GM19468 (cell line): ENCODE measurements around the gene BOK.
"Not testable (repeated sequence)": the region's sequence is repeated elsewhere in the genome, so short reads cannot be mapped to it uniquely, and the experiment has no call there.

Experiments
- ATAC-seq: cut with Tn5 transposase; IDR thresholded peaks from one replicate; pipeline ENCODE4 v1.9.1; 2021; ENCODE audit warnings: mild to moderate bottlenecking, moderate library complexity, moderate number of reproducible peaks; ENCODE audit not compliant: unreplicated experiment; ENCODE audit errors: extremely low read depth

BOK gene

DNA sequence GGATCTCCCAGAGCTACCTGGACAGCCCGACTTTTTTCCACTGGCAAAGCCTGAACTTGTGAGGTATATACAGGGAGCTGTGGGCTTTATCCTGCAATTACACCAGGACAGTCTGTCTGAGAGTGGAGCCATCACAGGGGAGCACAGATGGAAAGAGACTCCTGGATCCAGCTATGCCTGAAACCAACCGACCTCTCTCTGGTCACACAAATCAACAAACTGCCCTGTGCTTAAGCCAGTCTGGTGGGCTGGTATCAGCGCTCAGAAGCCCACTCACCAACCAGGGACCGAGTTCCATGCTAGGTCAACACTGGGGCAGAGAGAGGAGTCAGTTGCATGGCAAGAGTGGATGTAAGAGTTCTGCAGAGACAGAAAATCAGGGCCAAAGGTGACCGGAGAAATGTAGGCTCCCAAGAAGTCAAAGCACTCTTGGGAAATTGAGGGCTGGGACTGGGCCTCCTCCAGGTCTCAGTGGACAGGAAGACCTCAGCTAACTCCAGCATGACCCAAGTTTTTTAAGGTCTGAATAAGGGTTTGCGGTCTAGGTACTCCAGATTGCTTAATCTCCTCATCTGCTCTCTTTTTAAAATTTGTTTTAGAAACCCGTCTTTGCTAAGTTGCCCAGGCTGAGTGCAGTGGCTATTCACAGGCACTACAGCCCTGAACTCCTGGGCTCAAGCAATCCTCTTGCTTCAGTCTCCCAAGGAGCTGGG, 3.8 kb upstream of the BOK start:
- ATAC-seq = no peak

DNA sequence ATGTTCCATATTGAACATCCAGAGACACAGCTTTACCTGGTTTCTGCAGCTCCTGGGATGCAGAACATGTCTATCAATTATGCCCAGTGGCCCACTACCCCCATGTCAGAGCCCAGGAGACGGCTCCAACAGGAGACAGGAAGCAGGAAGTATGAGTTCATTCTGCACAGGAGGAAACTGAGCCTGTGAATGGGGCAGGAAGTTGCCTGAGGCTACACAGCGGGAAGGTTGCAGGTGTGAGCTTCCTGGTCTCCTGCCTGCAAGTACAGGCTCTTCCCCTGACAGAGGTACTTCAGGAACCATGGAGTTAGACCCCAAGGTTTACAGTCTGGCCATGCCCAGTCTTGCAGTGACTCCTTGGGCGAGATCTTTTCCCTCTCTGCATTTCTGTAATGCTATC, 2.8 kb upstream of the BOK start:
- ATAC-seq = no peak

DNA sequence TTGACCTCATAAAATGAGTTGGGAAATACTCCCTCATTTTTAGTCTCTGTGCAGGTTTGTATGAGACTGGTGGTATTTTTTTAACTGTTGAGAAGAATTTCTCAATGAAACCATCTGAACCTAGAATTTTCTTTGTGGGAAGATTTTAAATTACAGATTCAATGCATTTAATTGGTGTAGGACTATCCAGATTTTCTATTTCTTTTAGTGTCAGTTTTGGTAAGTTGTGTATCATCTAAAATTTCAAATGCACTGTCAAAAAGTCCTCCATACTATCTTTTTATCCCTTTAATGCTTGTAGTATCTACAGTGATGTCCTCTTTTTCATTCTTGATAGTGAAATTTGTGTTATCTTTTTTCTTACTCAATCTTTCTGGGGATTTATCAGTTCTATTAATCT, 1.8 kb upstream of the BOK start:
- no peak for ATAC-seq

- ATAC-seq = no peak
These were observed 997 bp downstream of the BOK start for GRCh38 chr2:241559323-241560161.

DNA sequence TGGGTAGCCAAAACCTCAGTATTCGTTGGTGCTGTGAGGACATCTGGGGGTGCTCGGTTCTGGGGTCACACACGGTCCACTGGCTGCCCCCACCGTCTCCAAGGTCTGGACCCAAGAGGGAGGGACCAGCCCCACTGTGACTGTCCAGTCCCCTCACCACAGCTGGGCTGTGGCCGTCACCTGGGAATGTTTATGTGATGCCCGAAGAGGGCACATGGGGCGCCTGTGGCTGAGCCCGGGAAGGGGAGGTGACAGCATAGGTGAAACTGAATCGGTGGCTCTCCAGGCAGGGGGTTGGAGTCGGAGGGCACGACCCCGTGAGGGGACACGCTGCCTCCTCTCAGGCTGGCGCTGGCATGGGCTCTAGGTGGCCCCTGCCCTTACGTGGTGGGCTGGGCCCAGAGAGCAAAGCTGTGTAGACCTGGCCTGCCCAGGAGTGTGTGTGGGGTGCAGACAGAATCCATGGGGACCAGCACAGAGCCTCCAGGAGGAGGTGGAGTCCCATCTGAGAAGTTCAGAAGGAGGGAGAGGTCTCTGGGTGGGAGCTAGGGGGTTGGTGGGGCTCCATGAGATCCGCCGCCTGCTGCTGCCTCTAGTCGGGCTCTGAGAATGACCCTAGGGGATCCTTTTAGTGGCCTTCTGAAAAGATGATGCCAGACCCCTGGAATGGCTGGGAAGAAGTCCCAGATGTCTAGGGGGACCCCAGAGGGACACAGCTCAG, 1.8 kb downstream of the BOK start:
- ATAC-seq = no peak

DNA sequence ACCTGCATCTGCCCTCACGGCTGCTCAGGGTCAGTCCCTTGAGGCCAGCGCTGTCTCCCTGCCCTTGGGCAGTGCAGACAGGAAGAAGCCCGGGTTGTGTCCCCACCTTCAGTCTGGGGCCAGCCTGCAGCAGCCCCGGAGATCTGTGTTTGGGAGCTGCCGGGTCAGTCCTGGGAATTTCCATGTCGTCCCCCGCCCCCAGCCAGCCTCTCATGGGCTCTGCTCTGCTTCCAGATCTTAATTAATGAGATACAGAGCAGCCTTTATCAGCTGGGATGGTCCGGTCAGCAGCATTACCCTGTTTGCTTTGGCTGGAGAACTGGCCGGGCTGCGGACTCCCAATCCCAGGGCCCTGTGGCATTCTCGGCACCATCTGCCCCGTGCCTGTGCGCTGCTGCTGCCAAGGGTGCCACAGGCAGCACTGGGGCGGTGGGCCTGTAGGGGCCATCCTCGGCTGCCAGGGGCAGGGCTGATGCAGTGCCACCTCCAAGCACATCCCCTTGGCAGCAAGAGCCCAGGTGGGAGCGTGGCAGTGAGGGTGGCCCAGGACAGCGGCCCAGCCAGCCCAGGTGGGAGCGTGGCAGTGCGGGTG, 2.4 kb downstream of the BOK start:
- no peak for ATAC-seq

DNA sequence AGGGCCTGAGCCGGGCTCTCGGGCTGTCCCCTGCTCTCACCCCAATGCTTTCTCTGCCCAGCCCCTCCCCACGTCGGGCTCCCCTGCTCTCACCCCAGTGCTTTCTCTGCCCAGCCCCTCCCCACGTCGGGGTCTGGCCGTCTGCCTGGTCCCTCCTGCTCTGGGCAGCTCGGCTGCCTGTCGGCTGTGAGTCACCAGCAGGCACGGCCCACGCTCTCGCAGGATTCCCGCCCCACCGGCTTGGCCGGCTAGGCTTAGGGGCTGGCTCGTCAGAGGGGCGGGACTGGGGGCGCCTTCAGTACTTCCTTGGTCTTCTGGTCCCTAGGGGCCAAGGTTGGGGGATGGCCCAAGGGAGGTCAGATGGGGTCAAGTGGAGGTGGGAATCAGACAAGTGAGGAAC, 3.3 kb downstream of the BOK start:
- no peak for ATAC-seq

DNA sequence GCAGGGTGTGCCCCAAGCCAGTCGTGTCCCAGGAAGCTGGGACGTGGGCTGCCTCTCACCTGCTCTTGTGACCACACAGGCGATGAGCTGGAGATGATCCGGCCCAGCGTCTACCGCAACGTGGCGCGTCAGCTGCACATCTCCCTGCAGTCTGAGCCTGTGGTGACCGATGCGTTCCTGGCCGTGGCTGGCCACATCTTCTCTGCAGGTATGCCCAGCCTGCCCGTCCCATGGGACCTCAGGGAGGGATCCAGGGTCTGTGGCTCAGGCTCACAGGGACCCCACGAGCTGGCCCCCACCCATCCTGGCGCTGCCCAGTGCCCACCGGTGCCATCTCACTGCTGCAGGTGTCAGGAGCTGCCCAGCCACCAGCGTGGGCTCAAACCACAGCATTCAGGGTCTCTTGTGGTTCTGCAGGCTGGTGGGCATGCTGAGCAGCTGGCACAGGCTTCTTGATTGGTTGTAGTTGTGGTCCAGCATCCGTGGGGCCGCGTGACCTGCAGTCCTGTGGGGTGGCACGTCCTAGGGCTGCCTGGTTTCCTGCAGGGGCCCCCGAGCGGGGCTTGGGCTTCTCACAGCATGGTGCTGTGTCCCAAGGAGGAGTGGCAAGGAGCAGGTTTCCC, 3.8 kb downstream of the BOK start:
- ATAC-seq = no peak

GRCh38 chr2:241563031-241563507, 4.5 kb downstream of the BOK start:
- no peak for ATAC-seq

DNA sequence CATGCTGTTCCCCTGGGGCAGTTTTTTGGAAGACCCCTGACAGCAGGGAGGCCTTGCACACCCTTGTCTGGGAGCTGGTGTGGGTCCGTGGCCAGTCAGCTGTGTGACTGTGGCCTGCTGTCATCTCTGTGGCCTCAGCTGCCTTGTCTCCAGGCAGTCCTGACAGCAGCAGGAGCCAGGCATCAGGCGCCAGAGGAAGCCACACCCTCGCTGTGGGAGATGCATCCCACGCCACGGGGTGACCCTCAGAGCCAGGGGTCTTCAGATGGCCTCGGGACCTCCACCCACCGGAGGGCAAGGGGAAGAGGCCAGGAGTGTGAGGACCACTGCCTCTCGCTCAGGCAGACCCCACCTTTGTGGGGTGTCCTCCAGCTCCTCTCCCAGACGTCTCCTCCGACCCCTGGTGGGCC, 5.0 kb downstream of the BOK start:
- no peak for ATAC-seq

GRCh38 chr2:241563981-241564595, 5.5 kb downstream of the BOK start:
- ATAC-seq = no peak

DNA sequence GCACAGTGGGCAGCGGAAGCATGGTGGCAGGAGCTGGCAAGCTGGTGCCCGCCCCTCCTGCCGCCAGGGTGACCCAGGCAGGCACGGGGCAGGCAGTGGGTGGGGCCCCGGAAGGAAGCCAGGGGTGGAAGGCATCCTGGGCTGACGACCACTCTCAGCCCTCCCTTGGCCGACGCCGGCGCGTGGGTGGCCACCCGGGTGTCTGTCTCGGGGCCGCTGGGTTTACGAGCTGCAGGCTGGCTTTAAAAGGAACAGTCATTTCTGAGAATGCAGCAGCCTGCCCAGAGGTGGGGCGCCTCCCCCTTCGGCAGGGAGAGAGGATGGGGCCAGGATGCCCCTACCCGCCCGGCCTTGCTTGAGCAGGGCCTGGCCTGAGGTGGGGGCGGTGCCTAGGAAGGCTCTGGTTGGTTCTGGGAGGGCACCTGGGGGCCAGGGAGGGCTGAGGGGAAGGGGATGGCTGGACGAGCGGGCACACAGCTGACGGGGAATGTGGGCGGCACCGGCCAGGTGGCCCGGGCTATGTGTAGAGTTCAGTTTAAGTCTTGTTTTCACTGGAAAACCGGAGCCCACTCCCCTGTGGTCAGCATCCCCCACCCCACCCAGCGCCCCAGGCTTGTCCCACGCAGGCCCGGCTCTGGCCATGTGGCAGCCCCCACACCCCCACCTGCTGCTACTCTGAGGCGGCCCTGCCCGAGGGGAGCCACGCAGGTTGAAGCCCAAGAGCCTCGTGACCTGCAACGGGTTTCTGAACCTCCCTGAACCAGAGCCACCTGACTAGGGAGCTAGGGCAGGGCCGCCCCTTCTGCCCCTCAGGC, 6.3 kb downstream of the BOK start:
- no peak for ATAC-seq

DNA sequence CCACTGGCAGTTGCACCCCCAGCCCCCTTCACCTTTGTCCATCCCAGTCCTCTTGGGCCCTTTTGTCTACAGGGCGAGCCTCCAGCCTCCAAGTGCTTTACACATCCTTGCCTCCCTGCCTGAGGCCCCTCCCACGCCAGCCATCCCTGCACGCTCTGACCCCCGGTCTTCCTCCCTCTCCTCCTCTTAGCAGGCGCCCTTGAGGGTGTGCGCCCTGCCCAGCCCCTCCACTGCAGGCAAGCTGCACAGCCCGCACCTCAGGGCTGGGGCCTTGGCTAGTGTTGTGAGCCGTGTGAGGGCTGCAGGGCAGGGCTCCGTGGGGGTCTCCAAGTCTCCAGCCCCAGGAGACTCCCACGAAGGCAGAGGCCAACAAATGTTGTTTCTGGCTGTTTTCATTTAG, 6.9 kb downstream of the BOK start:
- ATAC-seq = no peak

DNA sequence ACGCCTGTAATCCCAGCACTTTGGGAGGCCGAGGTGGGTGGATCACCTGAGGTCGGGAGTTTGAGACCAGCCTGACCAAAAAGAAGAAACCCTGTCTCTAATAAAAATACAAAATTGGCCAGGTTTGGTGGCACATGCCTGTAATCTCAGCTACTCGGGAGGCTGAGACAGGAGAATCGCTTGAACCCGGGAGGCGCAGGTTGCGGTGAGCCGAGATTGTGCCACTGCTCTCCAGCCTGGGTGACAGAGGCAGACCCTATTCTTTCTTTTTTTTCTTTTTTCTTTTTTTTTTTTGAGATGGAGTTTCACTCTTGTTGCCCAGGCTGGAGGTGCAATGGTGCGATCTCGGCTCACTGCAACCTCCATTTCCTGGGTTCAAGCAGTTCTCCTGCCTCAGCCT, 7.5 kb downstream of the BOK start:
- not testable (repeated sequence) for ATAC-seq

- ATAC-seq = no peak
These were observed 7.9 kb downstream of the BOK start for GRCh38 chr2:241566468-241566867.

- ATAC-seq = not testable (repeated sequence)
These were observed 8.7 kb downstream of the BOK start for GRCh38 chr2:241567266-241567665.

DNA sequence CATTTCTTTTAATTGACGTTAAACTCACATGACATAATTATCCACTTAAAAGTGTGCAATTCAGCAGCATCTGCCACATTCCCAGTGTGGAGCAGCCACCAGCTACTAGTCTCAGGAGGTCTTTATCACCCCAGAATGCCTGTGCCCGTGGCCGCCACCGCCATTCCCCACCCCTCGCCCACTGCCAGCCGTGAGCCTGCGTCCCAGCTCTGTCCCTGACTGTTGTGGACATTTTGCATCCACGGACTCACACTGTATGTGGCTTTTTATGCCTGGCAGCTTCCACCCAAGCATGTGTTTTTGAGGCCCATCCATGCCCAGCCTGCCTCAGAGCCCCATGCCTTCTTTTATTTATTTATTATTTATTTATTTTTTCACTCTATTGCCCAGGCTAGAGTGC, 9.2 kb downstream of the BOK start:
- ATAC-seq = no peak

DNA sequence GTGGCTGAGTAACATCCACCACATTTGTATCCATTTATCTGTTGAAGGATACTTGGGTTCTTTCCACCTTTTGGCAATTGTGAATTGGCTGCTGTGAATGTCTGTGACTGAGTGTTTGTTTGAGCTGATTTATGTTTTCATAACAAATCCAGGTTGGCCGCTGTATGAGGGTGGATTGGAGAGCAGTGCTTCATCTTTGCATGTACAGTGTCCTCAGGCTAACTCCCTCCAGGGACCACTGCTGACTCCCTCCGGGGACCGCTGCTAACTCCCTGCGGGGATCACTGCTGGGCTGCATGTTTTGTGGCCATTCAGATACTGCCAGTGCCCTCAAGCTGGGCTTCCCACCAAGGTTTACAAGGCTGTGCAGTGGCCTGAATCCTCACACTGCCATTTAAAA, 10.2 kb downstream of the BOK start:
- ATAC-seq = no peak

DNA sequence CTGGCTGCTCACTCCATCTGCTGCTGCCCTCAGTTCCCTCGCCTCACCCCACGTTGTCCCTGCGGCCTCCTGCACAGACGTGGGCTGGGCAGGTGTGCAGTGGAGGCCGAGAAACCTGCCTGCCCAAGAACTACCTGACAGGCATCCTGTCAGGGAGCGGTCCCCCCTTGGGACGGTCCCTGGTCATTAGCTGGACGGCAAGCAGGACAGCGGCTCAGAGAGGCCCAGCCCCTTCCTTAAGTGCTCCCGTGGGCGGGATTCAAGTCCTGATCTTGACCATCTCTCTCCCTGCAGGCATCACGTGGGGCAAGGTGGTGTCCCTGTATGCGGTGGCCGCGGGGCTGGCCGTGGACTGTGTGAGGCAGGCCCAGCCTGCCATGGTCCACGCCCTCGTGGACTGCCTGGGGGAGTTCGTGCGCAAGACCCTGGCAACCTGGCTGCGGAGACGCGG, 11.3 kb downstream of the BOK start:
- ATAC-seq = no peak
